Neural cell (in vitro differentiated cells): Measurements from ENCODE around the gene NPHP4. TPM values are rescaled to one million over a fixed set of nuclear protein-coding genes. Genes with fewer than 3 reads are reported as not detected.
A peak's percentile ranks its signal among the peaks of the same experiment; 100 is the strongest.

Source experiments
- H2AFZ ChIP-seq: fragments of 200-600, 300-800 bp; sonication (generic), shearing (Covaris generic); 2 replicates; pipeline ENCODE4 v1.6.0; 2014; ENCODE audit warnings: low read depth, mild to moderate bottlenecking, antibody characterized with exemption, low read length, moderate library complexity
- H3F3A ChIP-seq: fragments of 200-600 bp; shearing (Covaris generic); 2 replicates; pipeline ENCODE4 v1.6.1; 2016; ENCODE audit warnings: mild to moderate bottlenecking, moderate library complexity, mixed read lengths, antibody characterized with exemption, low read length; ENCODE audit not compliant: insufficient read depth, poor library complexity, severe bottlenecking
- H3K27ac ChIP-seq: fragments of 200-600, 300-800 bp; sonication (generic), shearing (Covaris generic); 2 replicates; pipeline ENCODE4 v1.5.1; 2014; ENCODE audit warnings: mild to moderate bottlenecking, low read length, moderate library complexity
- H3K27me3 ChIP-seq: fragments of 300-800, 200-600 bp; sonication (generic), shearing (Covaris generic); 2 replicates; pipeline ENCODE4 v1.6.0; 2014; ENCODE audit warnings: mild to moderate bottlenecking, low read depth, low read length, moderate library complexity; ENCODE audit not compliant: insufficient read depth
- H3K36me3 ChIP-seq: fragments of 300-800, 200-600 bp; sonication (generic), shearing (Covaris generic); 2 replicates; pipeline ENCODE4 v1.5.1; 2014; ENCODE audit warnings: mild to moderate bottlenecking, antibody characterized with exemption, low read length, moderate library complexity; ENCODE audit not compliant: insufficient read depth
- H3K4me2 ChIP-seq: fragments of 300-800, 200-600 bp; sonication (generic), shearing (Covaris generic); 2 replicates; pipeline ENCODE4 v1.6.0; 2014; ENCODE audit warnings: mild to moderate bottlenecking, low read length
- H3K4me3 ChIP-seq: fragments of 300-800, 200-600 bp; sonication (generic), shearing (Covaris generic); 2 replicates; pipeline ENCODE4 v1.5.1; 2014; ENCODE audit warnings: mild to moderate bottlenecking, low read length, moderate library complexity
- H3K79me2 ChIP-seq: fragments of 200-600 bp; shearing (Covaris generic); replicated peaks from 2 replicates; pipeline ENCODE4 v1.6.0; 2014; ENCODE audit warnings: mild to moderate bottlenecking, low read length, moderate library complexity; ENCODE audit not compliant: insufficient read depth
- H3K9ac ChIP-seq: fragments of 300-800, 200-600 bp; sonication (generic), shearing (Covaris generic); 2 replicates; pipeline ENCODE4 v1.6.1; 2016; ENCODE audit warnings: mild to moderate bottlenecking, low read length, mixed read lengths
- H3K9me2 ChIP-seq: fragments of 200-600 bp; shearing (Covaris generic); 2 replicates; pipeline ENCODE4 v1.6.1; 2016; ENCODE audit warnings: mild to moderate bottlenecking, low read length, mixed read lengths; ENCODE audit not compliant: insufficient read depth
- H3K9me3 ChIP-seq: fragments of 200-600, 300-800 bp; sonication (generic), shearing (Covaris generic); 2 replicates; pipeline ENCODE4 v1.6.1; 2016; ENCODE audit warnings: mild to moderate bottlenecking, mixed run types, low read length, moderate library complexity, mixed read lengths
- H4K20me1 ChIP-seq: fragments of 200-600 bp; shearing (Covaris generic); 2 replicates; pipeline ENCODE4 v1.6.1; 2016; ENCODE audit warnings: mild to moderate bottlenecking, mixed run types; ENCODE audit not compliant: insufficient read depth
- CTCF ChIP-seq: fragments of 450-650 bp; IDR thresholded peaks from 2 replicates; pipeline ENCODE4 v1.5.1; 2014; ENCODE audit warnings: antibody characterized with exemption, mild to moderate bottlenecking, moderate library complexity; ENCODE audit not compliant: poor library complexity, severe bottlenecking
- EP300 ChIP-seq: fragments of 450-650 bp; conservative IDR thresholded peaks from 2 replicates; pipeline ENCODE4 v1.6.1; 2014; ENCODE audit warnings: antibody characterized with exemption, mild to moderate bottlenecking, moderate library complexity; ENCODE audit not compliant: poor library complexity, severe bottlenecking
- EZH2 ChIP-seq: fragments of 200-600, 300-800 bp; shearing (Covaris generic), sonication (generic); IDR thresholded peaks from 2 replicates; pipeline ENCODE4 v1.6.1; 2014; ENCODE audit warnings: antibody characterized with exemption, low read length, borderline replicate concordance, mild to moderate bottlenecking; ENCODE audit not compliant: insufficient read depth, poor library complexity, severe bottlenecking
- MXI1 ChIP-seq: fragments of 450-650 bp; conservative IDR thresholded peaks from 2 replicates; pipeline ENCODE4 v1.6.1; 2014; ENCODE audit warnings: antibody characterized with exemption, mild to moderate bottlenecking; ENCODE audit not compliant: poor library complexity, severe bottlenecking
- RAD21 ChIP-seq: fragments of 450-650 bp; conservative IDR thresholded peaks from 2 replicates; pipeline ENCODE4 v1.6.1; 2014; ENCODE audit warnings: antibody characterized with exemption, mild to moderate bottlenecking, moderate library complexity
- REST ChIP-seq: IDR thresholded peaks from 2 replicates; pipeline ENCODE4 v1.6.1; 2012; ENCODE audit warnings: borderline replicate concordance
- SMC3 ChIP-seq: fragments of 450-650 bp; conservative IDR thresholded peaks from 2 replicates; pipeline ENCODE4 v1.6.1; 2014; ENCODE audit warnings: antibody characterized with exemption, mild to moderate bottlenecking, moderate library complexity; ENCODE audit not compliant: poor library complexity
- TAF1 ChIP-seq: IDR thresholded peaks from 2 replicates; pipeline ENCODE4 v1.6.1; 2012; ENCODE audit warnings: low read depth
- polyA plus RNA-seq: library from polyadenylated mRNA; depleted of rRNA; stranded (reverse); fragments of >200 nt; gene quantifications from 2 replicates; pipeline ENCODE4 v1.2.3, GENCODE V29; 2014

The NPHP4 gene
- polyA plus RNA-seq, 1 donor from 2014 or later = 17.1 TPM

- Histone ChIP-seq H3K27ac (peak overlapping the region; percentile 20), H3K79me2 (no peaks in the 10 kb centered on the region), H3K9me3 (no peaks in the 10 kb centered on the region), H4K20me1 (no peaks in the 10 kb centered on the region), H3K9me2 (no peaks in the 10 kb centered on the region), H2AFZ (no peak overlapping the region), H3K4me2 (no peak overlapping the region), H3K27me3 (no peaks in the 10 kb centered on the region), H3F3A (no peaks in the 10 kb centered on the region), H3K36me3 (no peaks in the 10 kb centered on the region), H3K9ac (no peak overlapping the region), H3K4me3 (no peak overlapping the region)
- TF ChIP-seq CTCF (no peak), SMC3 (no peak), EP300 (no peak), EZH2 (no peak), MXI1 (no peak), RAD21 (no peak)
These were observed 13.2 kb upstream of the NPHP4 start for GRCh38 chr1:6005276-6005917.

- H4K20me1 ChIP-seq = no peaks in the 10 kb centered on the region
- H3K9me3 ChIP-seq = no peaks in the 10 kb centered on the region
- H3K4me3 ChIP-seq = peak overlapping the region; percentile 25
- H3K36me3 ChIP-seq = no peaks in the 10 kb centered on the region
- peak overlapping the region; percentile 44 for H3K9ac ChIP-seq
- no peaks in the 10 kb centered on the region for H3K79me2 ChIP-seq
- TF ChIP-seq MXI1 (no peak), CTCF (no peak), EZH2 (no peak), REST (no peak), EP300 (no peak), RAD21 (no peak), TAF1 (no peak), SMC3 (no peak)
- no peaks in the 10 kb centered on the region for H3F3A ChIP-seq
- H2AFZ ChIP-seq = no peak overlapping the region
- no peak overlapping the region for H3K4me2 ChIP-seq
- H3K27ac ChIP-seq = peak overlapping the region; percentile 89
- H3K27me3 ChIP-seq = no peaks in the 10 kb centered on the region
- H3K9me2 ChIP-seq = no peaks in the 10 kb centered on the region
These were observed 12.3 kb upstream of the NPHP4 start for GRCh38 chr1:6004412-6005123.
